NCI-H1417 treated with DMSO at 0.1 percent for 48 hours (cell line): ENCODE results near the gene BDNF.
"Not testable (repeated sequence)": the region's sequence is repeated elsewhere in the genome, so short reads cannot be mapped to it uniquely, and the experiment has no call there.

Experiments
- DNase-seq: peaks from one replicate; lab custom pipeline; 2025; lab: John Stamatoyannopoulos, UW

Gene BDNF

GRCh38 chr11:27665508-27666101 lies 34.6 kb downstream of the BDNF start:
- not testable (repeated sequence) for DNase-seq

- DNase-seq, result no peak
Measured at GRCh38 chr11:27663326-27663725, 36.9 kb downstream of the BDNF start.

- DNase-seq, result no peak
Measured at GRCh38 chr11:27660171-27660570, 40.1 kb downstream of the BDNF start.

- no peak for DNase-seq
Measured at GRCh38 chr11:27658535-27659236, 41.6 kb downstream of the BDNF start.

GRCh38 chr11:27656806-27657483 lies 43.3 kb downstream of the BDNF start:
- no peak for DNase-seq

- DNase-seq, result no peak
Measured at GRCh38 chr11:27656320-27656719, 43.9 kb downstream of the BDNF start.

GRCh38 chr11:27653990-27654758 lies 46.1 kb downstream of the BDNF start:
- no peak for DNase-seq

- no peak for DNase-seq
Measured at GRCh38 chr11:27651711-27652110, 48.5 kb downstream of the BDNF start.

- no peak for DNase-seq
Measured at GRCh38 chr11:27650988-27651387, 49.3 kb downstream of the BDNF start.

- no peak for DNase-seq
Measured at GRCh38 chr11:27649800-27650199, 50.5 kb downstream of the BDNF start.

- no peak for DNase-seq
Measured at GRCh38 chr11:27648840-27649239, 51.4 kb downstream of the BDNF start.

GRCh38 chr11:27646051-27646818 lies 54.0 kb downstream of the BDNF start:
- DNase-seq, result no peak

GRCh38 chr11:27642954-27643353 lies 57.3 kb downstream of the BDNF start:
- no peak for DNase-seq

GRCh38 chr11:27640954-27641353 lies 59.3 kb downstream of the BDNF start:
- no peak for DNase-seq

- no peak for DNase-seq
Measured at GRCh38 chr11:27635567-27636037, 64.7 kb downstream of the BDNF start.

GRCh38 chr11:27634776-27635175 lies 65.5 kb downstream of the BDNF start:
- DNase-seq, result not testable (repeated sequence)

GRCh38 chr11:27634282-27634681 lies 66.0 kb downstream of the BDNF start:
- DNase-seq, result not testable (repeated sequence)

GRCh38 chr11:27629023-27629422 lies 71.2 kb downstream of the BDNF start:
- DNase-seq, result not testable (repeated sequence)

- DNase-seq, result no peak
Measured at GRCh38 chr11:27627979-27628378, 72.3 kb downstream of the BDNF start.

- no peak for DNase-seq
Measured at GRCh38 chr11:27626938-27627586, 73.2 kb downstream of the BDNF start.
